ENCODE measurements around the gene GPSM1.

GPSM1 gene

DNA sequence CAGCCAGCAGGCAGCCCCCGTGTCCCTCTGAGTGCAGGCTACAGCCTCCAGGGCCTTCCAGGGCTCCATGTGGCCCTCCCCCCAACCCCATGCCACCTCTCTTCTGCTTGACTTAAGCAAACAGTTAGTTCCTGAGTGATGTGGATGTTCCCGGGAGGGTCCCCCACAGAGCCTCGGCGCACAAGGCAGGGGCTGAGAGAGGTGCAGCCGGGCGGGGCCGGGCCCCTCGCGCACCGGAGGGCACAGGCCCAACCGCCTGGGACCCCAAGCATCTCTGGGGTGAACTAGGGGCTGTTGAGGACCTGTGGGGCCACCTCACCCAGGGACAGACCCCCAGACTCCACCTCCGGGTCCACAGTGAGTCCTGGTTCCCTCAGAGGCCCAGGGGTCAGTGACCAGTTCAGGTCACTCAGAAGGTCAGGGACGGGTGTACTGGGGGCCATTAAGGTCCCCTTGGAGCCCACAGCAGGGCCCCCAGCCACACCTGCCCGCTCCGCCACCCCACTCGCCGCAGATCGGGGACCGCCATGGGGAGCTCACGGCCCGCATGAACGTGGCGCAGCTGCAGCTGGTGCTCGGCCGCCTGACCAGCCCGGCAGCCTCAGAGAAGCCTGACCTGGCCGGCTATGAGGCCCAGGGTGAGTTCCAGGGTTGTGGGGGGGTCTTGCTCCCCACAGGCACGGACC lies 13.2 kb downstream of the GPSM1 start:
- Histone ChIP-seq H3K9me3 (ENCODE audit: severe bottlenecking) (no peaks in the 10 kb centered on the region), H3K4me3 (ENCODE audit: low read depth, low read length) (no peak overlapping the region), H3K36me3 (peaks cover 86% of the 10 kb centered on the region), H3K27me3 (ENCODE audit: insufficient read depth, low read depth, severe bottlenecking) (no peaks in the 10 kb centered on the region), H3K27ac (no peak overlapping the region; the same call in none of the 2 replicates)
- no peak for DNase-seq
- TF ChIP-seq, protein P1, sequence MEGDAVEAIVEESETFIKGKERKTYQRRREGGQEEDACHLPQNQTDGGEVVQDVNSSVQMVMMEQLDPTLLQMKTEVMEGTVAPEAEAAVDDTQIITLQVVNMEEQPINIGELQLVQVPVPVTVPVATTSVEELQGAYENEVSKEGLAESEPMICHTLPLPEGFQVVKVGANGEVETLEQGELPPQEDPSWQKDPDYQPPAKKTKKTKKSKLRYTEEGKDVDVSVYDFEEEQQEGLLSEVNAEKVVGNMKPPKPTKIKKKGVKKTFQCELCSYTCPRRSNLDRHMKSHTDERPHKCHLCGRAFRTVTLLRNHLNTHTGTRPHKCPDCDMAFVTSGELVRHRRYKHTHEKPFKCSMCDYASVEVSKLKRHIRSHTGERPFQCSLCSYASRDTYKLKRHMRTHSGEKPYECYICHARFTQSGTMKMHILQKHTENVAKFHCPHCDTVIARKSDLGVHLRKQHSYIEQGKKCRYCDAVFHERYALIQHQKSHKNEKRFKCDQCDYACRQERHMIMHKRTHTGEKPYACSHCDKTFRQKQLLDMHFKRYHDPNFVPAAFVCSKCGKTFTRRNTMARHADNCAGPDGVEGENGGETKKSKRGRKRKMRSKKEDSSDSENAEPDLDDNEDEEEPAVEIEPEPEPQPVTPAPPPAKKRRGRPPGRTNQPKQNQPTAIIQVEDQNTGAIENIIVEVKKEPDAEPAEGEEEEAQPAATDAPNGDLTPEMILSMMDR (IDR thresholded peaks at IDR 0.05; ENCODE audit: low read depth, low read length) = no peak

DNA sequence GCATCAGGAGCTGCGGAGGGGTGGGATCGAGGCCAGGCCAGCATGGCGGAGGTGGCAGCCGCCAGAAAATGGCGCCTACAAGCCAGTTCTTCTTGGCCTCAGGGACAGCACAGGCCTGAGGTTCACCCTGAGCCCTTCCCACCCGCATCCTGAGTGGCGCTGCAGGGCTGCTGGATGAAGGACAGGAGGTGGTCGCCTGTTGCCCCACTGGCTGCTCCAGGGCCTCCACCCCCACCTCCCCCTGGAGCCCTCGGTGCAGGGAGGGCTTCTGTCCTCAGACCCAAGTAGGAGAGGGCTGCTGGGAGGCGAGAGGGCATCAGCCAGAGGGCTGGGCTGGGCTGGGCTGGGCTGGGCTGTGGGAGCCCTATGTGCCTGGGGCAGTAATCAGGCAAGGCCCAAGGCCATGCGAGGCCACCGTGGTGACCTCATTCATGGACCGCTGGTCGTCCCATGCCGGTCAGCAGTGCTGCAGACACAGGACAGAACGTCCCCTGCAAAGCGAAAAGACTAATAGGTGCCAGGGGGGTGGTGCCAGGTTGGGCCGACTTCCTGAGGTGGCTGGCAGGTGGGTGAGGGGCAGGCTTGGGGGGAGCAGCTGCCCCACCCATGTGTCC lies 13.8 kb downstream of the GPSM1 start:
- H3K4me3 ChIP-seq (ENCODE audit: low read depth, low read length) = no peak overlapping the region
- DNase-seq = no peak

DNA sequence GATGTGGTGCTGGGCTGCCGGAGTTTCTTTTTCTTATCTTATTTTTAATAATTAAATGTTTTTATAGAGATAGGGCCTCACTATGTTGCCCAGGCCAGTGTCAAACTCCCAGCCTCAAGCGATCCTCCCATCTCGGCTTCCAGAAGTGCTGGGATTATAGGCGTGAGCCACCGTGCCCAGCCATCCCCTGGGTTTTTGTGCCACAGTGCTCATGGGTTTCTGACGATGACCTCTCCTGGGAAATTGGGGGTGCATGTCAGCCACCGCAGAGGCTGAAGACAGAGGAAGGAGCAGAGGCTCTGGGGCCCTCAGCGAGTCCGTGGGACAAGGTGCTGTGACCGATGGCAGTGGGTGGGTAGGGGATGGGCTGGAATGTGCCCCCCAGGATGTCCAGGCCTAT lies 14.4 kb downstream of the GPSM1 start:
- H3K27ac ChIP-seq = peak overlapping the region; percentile 70
- TF ChIP-seq, protein P1 (IDR thresholded peaks at IDR 0.05; ENCODE audit: low read depth, low read length) = no peak
- no peaks in the 10 kb centered on the region for H3K27me3 ChIP-seq (ENCODE audit: insufficient read depth, low read depth, severe bottlenecking)
- peaks cover 74% of the 10 kb centered on the region for H3K36me3 ChIP-seq
- no peak for DNase-seq
- no peaks in the 10 kb centered on the region for H3K9me3 ChIP-seq (ENCODE audit: severe bottlenecking)
- no peak overlapping the region for H3K4me3 ChIP-seq (ENCODE audit: low read depth, low read length)

More for the DNA sequence above, 13.8 kb downstream of the GPSM1 start:
- Histone ChIP-seq H3K27ac (no peak overlapping the region; the same call in none of the 2 replicates), H3K36me3 (peaks cover 80% of the 10 kb centered on the region), H3K27me3 (ENCODE audit: insufficient read depth, low read depth, severe bottlenecking) (no peaks in the 10 kb centered on the region), H3K9me3 (ENCODE audit: severe bottlenecking) (no peaks in the 10 kb centered on the region)
- TF ChIP-seq, protein P1 (IDR thresholded peaks at IDR 0.05; ENCODE audit: low read depth, low read length) = no peak

DNA sequence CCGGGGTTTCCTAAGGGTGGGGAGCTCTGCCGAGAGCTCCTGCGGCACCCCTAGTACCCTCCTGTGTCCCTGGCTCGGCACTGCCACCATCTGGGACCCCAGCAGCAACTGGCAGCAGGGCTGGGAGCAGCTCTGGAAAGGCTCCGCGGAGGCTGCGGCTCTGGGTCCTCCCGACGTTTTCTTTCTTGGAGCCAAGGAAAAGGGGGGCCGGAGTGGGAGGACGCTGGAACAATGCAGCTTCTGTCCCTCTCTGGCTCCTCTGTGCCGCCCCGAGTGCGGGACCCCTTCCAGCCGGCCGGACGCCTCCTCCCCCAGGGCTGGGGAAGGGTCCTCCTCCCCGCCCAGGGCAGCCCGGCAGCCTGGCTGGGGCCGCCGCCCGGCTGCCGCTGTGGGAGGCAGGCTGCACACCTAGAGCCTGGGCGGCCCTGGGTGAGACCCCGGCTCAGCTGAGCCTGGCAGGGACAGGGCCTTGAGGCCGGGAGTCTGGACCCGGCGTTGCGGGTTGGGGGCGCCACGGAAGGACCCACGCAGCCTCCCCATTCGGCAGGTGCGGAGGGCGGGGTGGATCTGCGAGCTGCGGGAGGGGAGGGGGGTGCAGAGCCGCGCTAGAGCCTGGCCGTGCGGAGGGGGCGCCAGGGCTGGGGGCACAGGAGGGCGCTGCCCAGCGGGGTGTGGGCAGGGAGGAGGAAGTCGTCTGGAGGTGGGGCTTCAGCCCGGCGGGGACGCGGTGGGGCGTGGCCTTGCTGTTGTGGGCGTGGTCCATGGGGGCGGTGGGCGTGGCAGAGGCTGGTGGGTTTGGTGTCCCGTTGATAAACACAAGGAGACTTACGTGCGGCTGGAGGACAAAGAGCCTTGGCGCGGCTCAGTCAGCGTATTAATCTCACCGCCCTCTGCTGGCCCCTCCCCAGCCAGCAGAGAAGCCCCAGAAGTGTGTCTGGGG lies 15.1 kb downstream of the GPSM1 start:
- peak; percentile 92 for DNase-seq
- Histone ChIP-seq H3K36me3 (peaks cover 67% of the 10 kb centered on the region), H3K27me3 (ENCODE audit: insufficient read depth, low read depth, severe bottlenecking) (no peaks in the 10 kb centered on the region), H3K27ac (peak overlapping the region; percentile 89), H3K4me3 (ENCODE audit: low read depth, low read length) (no peak overlapping the region), H3K9me3 (ENCODE audit: severe bottlenecking) (no peaks in the 10 kb centered on the region)
- TF ChIP-seq, protein P1 (IDR thresholded peaks at IDR 0.05; ENCODE audit: low read depth, low read length) = 0 out of 2 replicates have a peak, but pooled peaks have one; percentile 13

- H3K27ac ChIP-seq = peak overlapping the region; percentile 89
- H3K9me3 ChIP-seq (ENCODE audit: severe bottlenecking) = no peaks in the 10 kb centered on the region
- DNase-seq = no peak
- H3K27me3 ChIP-seq (ENCODE audit: insufficient read depth, low read depth, severe bottlenecking) = no peaks in the 10 kb centered on the region
- TF ChIP-seq, protein P1 (IDR thresholded peaks at IDR 0.05; ENCODE audit: low read depth, low read length) = no peak
- H3K4me3 ChIP-seq (ENCODE audit: low read depth, low read length) = no peak overlapping the region
- H3K36me3 ChIP-seq = peaks cover 58% of the 10 kb centered on the region
Observed at GRCh38 chr9:136343121-136343883, 16.0 kb downstream of the GPSM1 start.

All from WERI-Rb-1 (cell line).